ENCODE measurements around the gene ST7.

ST7 gene

GRCh38 chr7:116980354-116980753 is 27.1 kb downstream of the ST7 start:
- DNase-seq, result no peak

- DNase-seq, result no peak
Measured at GRCh38 chr7:116981939-116982338, 28.6 kb downstream of the ST7 start.

- no peak for DNase-seq
Measured at GRCh38 chr7:116984511-116984910, 31.2 kb downstream of the ST7 start.

GRCh38 chr7:116984917-116985316 is 31.6 kb downstream of the ST7 start:
- DNase-seq, result no peak

- no peak for DNase-seq
Measured at GRCh38 chr7:116985575-116985974, 32.3 kb downstream of the ST7 start.

GRCh38 chr7:116986611-116987565 is 33.6 kb downstream of the ST7 start:
- DNase-seq, result no peak

- DNase-seq, result no peak
Measured at GRCh38 chr7:116988363-116988989, 35.2 kb downstream of the ST7 start.

GRCh38 chr7:116990056-116990455 is 36.8 kb downstream of the ST7 start:
- DNase-seq, result no peak

- no peak for DNase-seq
Measured at GRCh38 chr7:116991233-116991632, 37.9 kb downstream of the ST7 start.

GRCh38 chr7:116994611-116995010 is 41.3 kb downstream of the ST7 start:
- no peak for DNase-seq

GRCh38 chr7:116997972-116998371 is 44.7 kb downstream of the ST7 start:
- DNase-seq, result no peak

GRCh38 chr7:116998567-116999175 is 45.4 kb downstream of the ST7 start:
- no peak for DNase-seq

GRCh38 chr7:116999311-116999710 is 46.0 kb downstream of the ST7 start:
- DNase-seq, result no peak

- DNase-seq, result no peak
Measured at GRCh38 chr7:117001283-117001682, 48.0 kb downstream of the ST7 start.

- DNase-seq, result no peak
Measured at GRCh38 chr7:117004899-117005298, 51.6 kb downstream of the ST7 start.

GRCh38 chr7:117005449-117005848 is 52.1 kb downstream of the ST7 start:
- no peak for DNase-seq

- DNase-seq, result no peak
Measured at GRCh38 chr7:117006907-117007684, 53.8 kb downstream of the ST7 start.

- DNase-seq, result no peak
Measured at GRCh38 chr7:117008118-117008885, 55.0 kb downstream of the ST7 start.

GRCh38 chr7:117008886-117009531 is 55.7 kb downstream of the ST7 start:
- no peak for DNase-seq

- DNase-seq, result no peak
Measured at GRCh38 chr7:117009705-117010361, 56.5 kb downstream of the ST7 start.

Measured in activated CD4-positive, alpha-beta T cell treated with anti-CD3 and anti-CD28 coated beads, Interleukin-2, amount 50 U/mL, for 48 hours (primary cell).